Activated naive CD8-positive, alpha-beta T cell (primary cell): ENCODE results near the gene BPIFA3.
"Not testable (repeated sequence)": the region's sequence is repeated elsewhere in the genome, so short reads cannot be mapped to it uniquely, and the experiment has no call there.

ENCODE experiments used
- H3K27ac Mint-ChIP-seq: one replicate; pipeline ENCODE4 v1.8.0; 2021; ENCODE audit warnings: mixed read lengths
- H3K27me3 Mint-ChIP-seq: one replicate; pipeline ENCODE4 v1.8.0; 2021; ENCODE audit warnings: mixed read lengths
- H3K36me3 Mint-ChIP-seq: one replicate; pipeline ENCODE4 v1.8.0; 2021; ENCODE audit warnings: mixed read lengths
- H3K4me1 Mint-ChIP-seq: one replicate; pipeline ENCODE4 v1.8.0; 2021; ENCODE audit warnings: low read depth, mixed read lengths
- H3K4me3 Mint-ChIP-seq: one replicate; pipeline ENCODE4 v1.8.0; 2021; ENCODE audit warnings: mild to moderate bottlenecking, mixed read lengths
- H3K9me3 Mint-ChIP-seq: one replicate; pipeline ENCODE4 v1.8.0; 2021; ENCODE audit warnings: low read depth, mixed read lengths

BPIFA3 gene

DNA sequence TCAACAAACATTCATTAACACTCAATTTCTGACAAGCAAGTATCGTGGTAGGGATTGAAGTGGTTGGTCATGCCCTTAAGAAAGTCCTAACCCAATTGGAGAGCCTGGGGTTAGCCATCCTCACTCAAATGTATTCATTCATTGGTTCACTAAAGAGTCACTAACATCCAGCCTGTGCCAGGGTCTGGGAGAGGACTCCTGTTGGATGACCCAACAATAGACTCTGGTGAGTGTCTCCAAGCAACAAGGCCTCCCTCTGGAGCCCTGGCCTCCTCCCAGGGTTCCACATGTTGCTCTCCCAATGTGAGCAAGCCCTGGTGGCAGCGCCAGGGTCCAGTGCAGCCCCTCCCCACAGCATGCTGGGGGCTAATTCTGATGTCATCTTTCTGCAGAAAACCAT is at the start of gene BPIFA3:
TSS of gene BPIFA3 (plus strand) at position 301 of the 400 bp plus-strand sequence. CDS start 185 bp downstream, outside the sequence.
- peaks cover 10% of the 10 kb centered on the region for H3K27me3 Mint-ChIP-seq
- H3K36me3 Mint-ChIP-seq: no peaks in the 10 kb centered on the region
- H3K27ac Mint-ChIP-seq: no peak within 1 kb of the TSS
- H3K9me3 Mint-ChIP-seq: no peaks in the 10 kb centered on the region
- H3K4me3 Mint-ChIP-seq: no peak within 1 kb of the TSS
- H3K4me1 Mint-ChIP-seq: no peaks in the 10 kb centered on the region

DNA sequence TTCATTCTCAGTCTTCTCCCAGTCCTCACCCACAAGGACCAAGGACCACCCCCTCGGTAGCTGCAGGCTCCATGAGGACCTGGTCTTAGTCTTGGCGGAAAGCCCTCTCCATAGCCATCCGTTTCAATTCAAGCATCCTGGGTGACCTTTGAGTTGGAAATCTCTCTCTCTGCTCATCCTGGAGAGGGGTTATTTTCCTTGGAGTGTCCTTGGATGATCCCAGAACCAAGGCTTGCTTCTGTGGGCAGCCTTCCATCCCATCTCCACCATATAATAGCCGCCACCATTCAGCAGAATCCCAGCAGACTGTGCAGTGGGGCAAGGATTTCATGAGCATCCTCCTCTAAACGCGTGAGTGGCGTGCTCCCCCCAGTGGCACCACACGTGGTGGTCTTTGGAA is 49.3 kb upstream of the BPIFA3 start, which contains the start of gene BPIFA2:
TSS of gene BPIFA2 (plus strand) at position 301 of the 400 bp plus-strand sequence. CDS start 987 bp downstream, outside the sequence.
- no peak within 1 kb of the TSS for H3K27ac Mint-ChIP-seq
- peaks cover 2% of the 10 kb centered on the region for H3K27me3 Mint-ChIP-seq
- no peak within 1 kb of the TSS for H3K4me3 Mint-ChIP-seq
- H3K36me3 Mint-ChIP-seq: no peaks in the 10 kb centered on the region
- H3K4me1 Mint-ChIP-seq: no peaks in the 10 kb centered on the region
- peaks cover 15% of the 10 kb centered on the region for H3K9me3 Mint-ChIP-seq

DNA sequence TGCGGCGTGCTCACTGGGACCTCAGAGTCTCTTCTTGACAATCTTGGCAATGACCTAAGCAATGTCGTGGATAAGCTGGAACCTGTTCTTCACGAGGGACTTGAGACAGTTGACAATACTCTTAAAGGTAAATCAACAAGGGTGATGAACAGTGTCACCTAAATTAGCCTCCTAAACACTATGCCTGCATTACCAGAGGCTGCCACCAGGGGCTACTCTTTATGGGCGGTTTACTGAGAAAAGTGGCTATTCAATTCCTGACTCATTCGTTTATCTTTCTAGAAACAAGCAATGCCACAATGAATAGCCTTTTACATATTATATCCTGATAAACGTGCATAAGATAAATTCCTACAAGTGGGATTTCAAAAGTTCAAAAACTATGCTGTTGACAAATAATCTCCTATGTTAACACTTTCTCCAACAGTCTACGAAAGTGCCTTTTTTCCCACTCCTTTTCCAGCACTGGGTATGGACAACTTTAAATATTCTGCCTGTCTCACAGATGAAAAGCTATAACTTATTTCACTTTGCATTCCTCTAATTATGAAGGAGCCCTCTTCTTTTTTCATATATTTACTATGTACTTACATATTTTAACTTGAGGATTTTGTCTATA is 47.9 kb upstream of the BPIFA3 start:
- Mint-ChIP-seq H3K4me1 (no peaks in the 10 kb centered on the region), H3K4me3 (no peak overlapping the region), H3K27me3 (peaks cover 2% of the 10 kb centered on the region), H3K27ac (no peak overlapping the region), H3K36me3 (no peaks in the 10 kb centered on the region), H3K9me3 (peaks cover 15% of the 10 kb centered on the region)

DNA sequence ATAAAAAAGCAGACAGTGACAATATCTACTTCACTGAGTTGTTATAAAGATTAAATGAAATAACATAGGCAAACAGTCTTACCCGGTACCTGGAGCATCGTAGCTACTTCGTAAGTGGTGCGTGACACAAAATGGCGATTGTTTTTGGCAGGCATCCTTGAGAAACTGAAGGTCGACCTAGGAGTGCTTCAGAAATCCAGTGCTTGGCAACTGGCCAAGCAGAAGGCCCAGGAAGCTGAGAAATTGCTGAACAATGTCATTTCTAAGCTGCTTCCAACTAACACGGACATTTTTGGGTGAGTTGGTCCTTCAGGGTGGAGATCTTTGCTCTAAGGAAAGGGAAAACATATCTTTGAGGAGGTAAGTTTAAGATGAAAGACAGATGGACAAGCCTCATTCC is 44.4 kb upstream of the BPIFA3 start:
- Mint-ChIP-seq H3K27me3 (peaks cover 2% of the 10 kb centered on the region), H3K27ac (no peak overlapping the region), H3K36me3 (no peaks in the 10 kb centered on the region), H3K4me1 (no peaks in the 10 kb centered on the region), H3K4me3 (no peak overlapping the region), H3K9me3 (peaks cover 15% of the 10 kb centered on the region)

DNA sequence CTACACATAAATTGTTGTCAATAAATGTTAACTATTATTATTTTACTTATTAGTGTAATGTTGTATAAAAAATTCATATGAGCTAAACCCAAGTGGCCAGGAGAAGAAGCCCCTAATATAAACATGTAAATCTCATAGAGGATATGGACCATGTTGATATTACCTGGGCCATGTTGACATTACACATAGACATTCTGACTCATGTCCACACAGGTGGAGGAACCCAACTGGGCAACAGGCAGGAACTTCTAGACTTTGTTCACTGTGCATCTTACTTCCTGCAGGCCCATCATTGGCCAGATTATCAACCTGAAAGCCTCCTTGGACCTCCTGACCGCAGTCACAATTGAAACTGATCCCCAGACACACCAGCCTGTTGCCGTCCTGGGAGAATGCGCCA is 42.0 kb upstream of the BPIFA3 start:
- Mint-ChIP-seq H3K4me3 (no peak overlapping the region), H3K36me3 (no peaks in the 10 kb centered on the region), H3K27me3 (no peaks in the 10 kb centered on the region), H3K27ac (no peak overlapping the region), H3K4me1 (no peaks in the 10 kb centered on the region), H3K9me3 (peaks cover 7% of the 10 kb centered on the region)

DNA sequence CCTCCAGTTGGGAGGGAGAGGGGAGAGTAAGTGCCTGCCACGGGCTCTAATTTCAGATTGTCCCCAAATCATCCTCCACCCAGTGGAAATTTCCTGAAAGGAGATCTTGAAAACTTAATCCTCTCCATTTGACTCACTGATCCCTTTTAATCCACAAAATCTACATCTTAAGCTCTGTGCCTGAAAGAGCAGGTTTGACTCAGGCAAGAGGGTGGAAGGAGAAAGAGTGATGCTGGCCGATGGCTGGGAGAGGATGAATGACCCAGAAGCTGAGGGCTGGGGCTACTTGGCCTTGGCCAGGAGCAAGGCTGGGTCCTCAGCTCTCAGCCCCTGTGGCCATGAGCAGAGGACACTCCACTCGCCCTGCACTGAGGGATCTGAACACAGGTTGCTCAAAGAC is 41.1 kb upstream of the BPIFA3 start:
- Mint-ChIP-seq H3K4me1 (no peaks in the 10 kb centered on the region), H3K36me3 (no peaks in the 10 kb centered on the region), H3K4me3 (no peak overlapping the region), H3K27ac (no peak overlapping the region), H3K27me3 (no peaks in the 10 kb centered on the region), H3K9me3 (no peaks in the 10 kb centered on the region)

- Mint-ChIP-seq H3K9me3 (no peaks in the 10 kb centered on the region), H3K4me3 (no peak overlapping the region), H3K27ac (no peak overlapping the region), H3K4me1 (no peaks in the 10 kb centered on the region), H3K36me3 (no peaks in the 10 kb centered on the region), H3K27me3 (no peaks in the 10 kb centered on the region)
Measured at GRCh38 chr20:33177866-33178265, 39.3 kb upstream of the BPIFA3 start.

DNA sequence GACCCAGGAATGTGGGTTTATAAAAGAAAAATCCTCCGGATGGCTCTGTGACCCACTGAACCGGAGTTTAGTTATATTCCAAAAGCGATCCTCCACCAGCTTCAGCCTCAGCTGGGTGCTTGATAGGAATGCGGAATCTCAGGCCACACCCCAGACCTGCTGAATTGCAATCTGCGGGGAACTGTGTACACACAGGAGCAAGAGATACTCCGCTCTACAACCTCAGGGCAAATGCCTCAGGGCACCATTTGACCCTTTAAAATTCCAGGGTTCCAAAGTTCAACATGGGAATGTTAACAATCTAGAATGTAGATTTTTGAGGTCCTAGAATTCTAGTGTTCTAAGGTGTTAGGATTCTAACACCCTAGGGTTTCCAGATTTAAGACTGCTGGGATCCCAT is 38.4 kb upstream of the BPIFA3 start:
- Mint-ChIP-seq H3K4me3 (no peak overlapping the region), H3K27me3 (peaks cover 4% of the 10 kb centered on the region), H3K36me3 (no peaks in the 10 kb centered on the region), H3K9me3 (no peaks in the 10 kb centered on the region), H3K27ac (no peak overlapping the region), H3K4me1 (no peaks in the 10 kb centered on the region)

- no peak overlapping the region for H3K27ac Mint-ChIP-seq
- H3K4me3 Mint-ChIP-seq: no peak overlapping the region
- H3K36me3 Mint-ChIP-seq: no peaks in the 10 kb centered on the region
- no peaks in the 10 kb centered on the region for H3K9me3 Mint-ChIP-seq
- H3K27me3 Mint-ChIP-seq: peaks cover 4% of the 10 kb centered on the region
- H3K4me1 Mint-ChIP-seq: no peaks in the 10 kb centered on the region
Measured at GRCh38 chr20:33180169-33180568, 37.0 kb upstream of the BPIFA3 start.

DNA sequence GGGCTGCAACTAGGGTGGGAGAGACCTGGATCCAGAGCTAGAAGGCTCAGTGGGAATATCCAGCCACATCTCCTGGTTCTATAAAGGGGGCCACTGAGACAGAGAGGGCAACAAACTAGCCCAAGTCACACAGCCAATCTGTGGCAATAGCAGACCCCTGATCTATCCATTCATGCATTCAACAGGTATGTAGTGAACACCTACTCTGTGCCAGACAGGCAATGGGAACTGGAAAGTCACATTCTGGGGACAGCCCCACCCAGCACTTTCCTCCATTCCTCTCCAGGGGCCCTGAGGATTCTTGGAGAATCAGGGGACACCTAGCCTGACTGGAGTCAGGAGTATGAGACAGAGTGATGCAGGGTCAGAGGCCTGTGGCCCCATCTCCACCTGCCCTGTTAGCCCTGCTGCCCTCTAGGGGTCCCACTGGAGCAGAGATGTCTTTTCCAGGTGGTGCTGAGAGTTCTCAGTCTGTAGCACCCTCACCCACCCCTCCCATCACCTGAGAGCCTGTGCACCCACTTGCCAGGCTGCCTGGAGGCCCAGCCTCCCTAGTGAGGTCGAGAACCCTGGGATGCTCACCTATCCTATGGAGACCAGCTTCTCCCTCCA is 35.6 kb upstream of the BPIFA3 start:
- H3K9me3 Mint-ChIP-seq: no peaks in the 10 kb centered on the region
- H3K36me3 Mint-ChIP-seq: no peaks in the 10 kb centered on the region
- H3K27me3 Mint-ChIP-seq: peaks cover 4% of the 10 kb centered on the region
- H3K4me3 Mint-ChIP-seq: no peak overlapping the region
- no peaks in the 10 kb centered on the region for H3K4me1 Mint-ChIP-seq
- H3K27ac Mint-ChIP-seq: no peak overlapping the region

DNA sequence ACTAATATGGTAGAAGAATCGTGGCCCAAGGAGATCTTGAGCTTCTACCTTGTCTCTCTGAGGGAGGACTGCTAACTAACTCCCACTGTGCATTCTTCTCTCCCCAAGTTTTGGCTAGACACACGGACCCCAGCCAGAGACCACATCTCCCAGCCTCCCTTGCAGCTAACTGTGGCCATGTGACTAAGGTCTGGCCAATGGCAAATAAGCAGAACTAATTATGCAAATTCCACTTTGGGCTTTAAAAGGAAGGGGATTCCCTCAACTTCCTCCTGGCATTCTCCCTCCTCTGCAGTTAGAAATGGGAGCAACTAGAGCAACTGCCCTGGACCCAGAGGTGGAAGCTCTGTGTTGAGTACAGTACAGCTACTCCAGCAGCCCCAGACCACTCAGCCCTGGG is 33.8 kb upstream of the BPIFA3 start:
- Mint-ChIP-seq H3K4me1 (no peaks in the 10 kb centered on the region), H3K36me3 (no peaks in the 10 kb centered on the region), H3K9me3 (no peaks in the 10 kb centered on the region), H3K27me3 (peaks cover 4% of the 10 kb centered on the region), H3K4me3 (no peak overlapping the region), H3K27ac (no peak overlapping the region)

GRCh38 chr20:33185031-33185590 is 32.0 kb upstream of the BPIFA3 start:
- H3K27me3 Mint-ChIP-seq, H3K36me3 Mint-ChIP-seq, H3K9me3 Mint-ChIP-seq, H3K4me3 Mint-ChIP-seq, H3K27ac Mint-ChIP-seq, H3K4me1 Mint-ChIP-seq: not testable (repeated sequence)

DNA sequence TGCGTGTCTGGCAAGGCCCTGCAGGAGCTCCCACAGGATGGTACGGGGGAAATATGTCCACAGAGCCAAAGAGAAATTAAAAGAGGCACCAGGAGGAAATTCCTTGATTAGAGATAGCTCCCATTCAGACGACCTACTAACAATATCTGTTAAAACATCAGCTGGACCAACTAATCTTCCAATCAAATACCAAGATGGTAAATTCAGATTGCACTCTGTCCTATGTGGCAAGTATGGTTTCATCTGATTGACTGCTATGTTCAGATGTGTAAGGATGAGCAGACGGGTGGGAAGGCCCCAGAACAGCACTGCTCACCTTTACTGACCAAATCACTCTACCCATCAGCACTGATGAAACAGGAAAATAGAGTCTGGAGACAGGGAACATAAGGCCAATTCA is 29.7 kb upstream of the BPIFA3 start:
- Mint-ChIP-seq H3K9me3 (no peaks in the 10 kb centered on the region), H3K27me3 (peaks cover 9% of the 10 kb centered on the region), H3K27ac (no peak overlapping the region), H3K36me3 (no peaks in the 10 kb centered on the region), H3K4me1 (no peaks in the 10 kb centered on the region), H3K4me3 (no peak overlapping the region)

DNA sequence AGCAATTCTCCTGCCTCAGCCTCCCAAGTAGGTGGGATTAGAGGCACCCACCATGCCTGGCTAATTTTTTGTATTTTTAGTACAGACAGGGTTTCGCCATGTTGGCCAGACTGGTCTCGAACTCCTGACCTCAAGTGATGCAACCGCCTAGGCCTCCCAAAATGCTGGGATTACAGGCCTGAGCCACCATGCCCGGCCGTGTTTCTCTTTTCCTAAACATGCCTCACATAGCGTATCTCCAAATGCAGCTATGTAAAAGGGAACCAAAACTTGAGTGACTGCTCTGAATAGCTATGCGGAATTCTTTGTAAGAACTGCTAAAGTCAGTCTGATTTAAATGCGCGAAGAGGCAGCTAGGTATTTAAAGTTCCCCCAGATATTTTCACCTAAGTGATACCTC is 28.7 kb upstream of the BPIFA3 start:
- Mint-ChIP-seq H3K27me3 (peaks cover 5% of the 10 kb centered on the region), H3K4me1 (no peaks in the 10 kb centered on the region), H3K4me3 (no peak overlapping the region), H3K36me3 (no peaks in the 10 kb centered on the region), H3K9me3 (no peaks in the 10 kb centered on the region), H3K27ac (no peak overlapping the region)

- H3K36me3 Mint-ChIP-seq: no peaks in the 10 kb centered on the region
- H3K4me3 Mint-ChIP-seq: no peak overlapping the region
- H3K9me3 Mint-ChIP-seq: no peaks in the 10 kb centered on the region
- peaks cover 4% of the 10 kb centered on the region for H3K4me1 Mint-ChIP-seq
- peaks cover 6% of the 10 kb centered on the region for H3K27me3 Mint-ChIP-seq
- no peak overlapping the region for H3K27ac Mint-ChIP-seq
Measured at GRCh38 chr20:33191484-33191883, 25.7 kb upstream of the BPIFA3 start.

DNA sequence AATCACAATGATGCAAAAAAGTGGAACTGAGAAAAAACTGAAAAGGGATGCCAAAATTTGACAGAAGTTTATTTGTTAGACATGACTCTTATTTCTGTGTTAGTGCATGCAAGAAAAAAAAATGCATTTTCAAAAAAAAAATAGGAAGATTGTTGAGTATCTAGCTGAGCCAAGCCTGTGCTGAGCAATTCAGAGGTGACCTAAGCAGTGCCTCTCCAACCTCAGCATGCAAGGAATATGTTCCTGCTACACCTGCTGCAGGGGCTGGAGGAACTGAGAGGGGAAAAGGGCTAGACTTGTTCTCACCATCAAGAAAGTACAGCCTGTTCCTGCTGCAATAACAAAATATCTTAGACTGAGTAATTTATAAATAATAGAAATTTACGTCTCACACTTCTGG is 25.2 kb upstream of the BPIFA3 start:
- Mint-ChIP-seq H3K4me3 (no peak overlapping the region), H3K27ac (no peak overlapping the region), H3K4me1 (peaks cover 4% of the 10 kb centered on the region), H3K27me3 (peaks cover 6% of the 10 kb centered on the region), H3K36me3 (no peaks in the 10 kb centered on the region), H3K9me3 (no peaks in the 10 kb centered on the region)
